Measurements from ENCODE around the gene TICAM1.

GRCh38 chr19:4791183-4792018 lies 40.1 kb downstream of the TICAM1 start, which contains the start of gene FEM1A:
- TF ChIP-seq CTCF (CRISPR knock-in tag; IDR thresholded peaks at IDR 0.05) (peak; percentile 96), ZBTB33 (CRISPR knock-in tag; IDR thresholded peaks at IDR 0.05) (0 out of 2 replicates have a peak, but pooled peaks have one; percentile 6), EEA1 (CRISPR knock-in tag; IDR thresholded peaks at IDR 0.05; ENCODE audit: borderline replicate concordance) (peak; percentile 80; the same call in 1 of the 2 replicates), FOXP1 (IDR thresholded peaks at IDR 0.05) (no peak), FOXP1 (CRISPR knock-in tag; IDR thresholded peaks at IDR 0.05) (no peak), PCBP1 (IDR thresholded peaks at IDR 0.05; ENCODE audit: borderline replicate concordance, low read depth, low read length) (peak; percentile 47; the same call in 1 of the 2 replicates), MEF2D (CRISPR knock-in tag; IDR thresholded peaks at IDR 0.05) (peak; percentile 63; the same call in 1 of the 2 replicates), NFE2 (CRISPR knock-in tag; IDR thresholded peaks at IDR 0.05) (no peak), ZKSCAN8 (CRISPR knock-in tag; IDR thresholded peaks at IDR 0.05; ENCODE audit: borderline replicate concordance) (no peak; the same call in 1 of the 2 replicates), AFF4 (CRISPR knock-in tag; IDR thresholded peaks at IDR 0.05) (no peak), IRF9 (CRISPR knock-in tag; IDR thresholded peaks at IDR 0.05; ENCODE audit: borderline replicate concordance) (peak; percentile 89; the same call in 1 of the 2 replicates), EP300 (IDR thresholded peaks at IDR 0.05; ENCODE audit: low read depth in 2 of 2, low read length in 2 of 2) (peak in 1 of 2 experiments; percentile 32; a peak in 1 of 4 replicates), EP300 (CRISPR knock-in tag; IDR thresholded peaks at IDR 0.05; ENCODE audit: borderline replicate concordance) (no peak), CENPBD1 (CRISPR knock-in tag; IDR thresholded peaks at IDR 0.05; ENCODE audit: borderline replicate concordance, low read depth) (no peak)

Measured in HepG2 (cell line).